Stimulated activated naive B cell treated with anti-CD40 and anti-IgM and Interleukin-4, amounts not matched to agents 10 μg/mL and 1 μg/mL and 100 μg/mL, for 72 hours (primary cell): ENCODE measurements around the gene LAMA5.

Source experiments
- ATAC-seq, 2 donors: fragments of 150-1000 bp; cut with Tn5 transposase; replicated peaks; 2 replicates each; pipeline ENCODE4 v1.10.0; 2021; ENCODE audit warnings: moderate library complexity in 1 of 2
- DNase-seq: peaks from one replicate; pipeline ENCODE4 v3.0.0; 2021
- H3K27ac Mint-ChIP-seq: one replicate; pipeline ENCODE4 v1.8.0; 2022; ENCODE audit warnings: mild to moderate bottlenecking, mixed read lengths
- H3K27me3 Mint-ChIP-seq, 2 donors: one replicate each; pipeline ENCODE4 v1.8.0; 2022; ENCODE audit warnings: mixed read lengths in 2 of 2
- H3K36me3 Mint-ChIP-seq, 2 donors: one replicate each; pipeline ENCODE4 v1.8.0; 2022; ENCODE audit warnings: mixed read lengths in 2 of 2, mild to moderate bottlenecking in 1 of 2
- H3K4me1 Mint-ChIP-seq, 2 donors: one replicate each; pipeline ENCODE4 v1.8.0; 2022; ENCODE audit warnings: mixed read lengths in 2 of 2, mild to moderate bottlenecking in 1 of 2
- H3K4me3 Mint-ChIP-seq, 2 donors: one replicate each; pipeline ENCODE4 v1.8.0; 2022; ENCODE audit warnings: mild to moderate bottlenecking in 2 of 2, mixed read lengths in 2 of 2, moderate library complexity in 1 of 2
- H3K9me3 Mint-ChIP-seq, 2 donors: one replicate each; pipeline ENCODE4 v1.8.0; 2022; ENCODE audit warnings: mixed read lengths in 2 of 2, mild to moderate bottlenecking in 1 of 2

Gene LAMA5

GRCh38 chr20:62335532-62335931 is 31.6 kb downstream of the LAMA5 start:
- Mint-ChIP-seq H3K27ac (peak overlapping the region; percentile 37), H3K9me3 (peaks cover 0 to 2% of the 10 kb centered on the region in 2 donors), H3K4me1 (peaks cover 44 to 55% of the 10 kb centered on the region in 2 donors), H3K4me3 (no peak overlapping the region), H3K36me3 (peaks cover 8 to 9% of the 10 kb centered on the region in 2 donors), H3K27me3 (no peaks in the 10 kb centered on the region)
- ATAC-seq = no peak
- DNase-seq = no peak

- Mint-ChIP-seq H3K27me3 (no peaks in the 10 kb centered on the region), H3K4me3 (no peak overlapping the region), H3K27ac (no peak overlapping the region), H3K36me3 (peaks cover 6 to 8% of the 10 kb centered on the region in 2 donors), H3K4me1 (peaks cover 42 to 48% of the 10 kb centered on the region in 2 donors), H3K9me3 (peaks cover 0 to 2% of the 10 kb centered on the region in 2 donors)
- no peak for ATAC-seq
- no peak for DNase-seq
Observed at GRCh38 chr20:62334881-62335280, 32.2 kb downstream of the LAMA5 start.

DNA sequence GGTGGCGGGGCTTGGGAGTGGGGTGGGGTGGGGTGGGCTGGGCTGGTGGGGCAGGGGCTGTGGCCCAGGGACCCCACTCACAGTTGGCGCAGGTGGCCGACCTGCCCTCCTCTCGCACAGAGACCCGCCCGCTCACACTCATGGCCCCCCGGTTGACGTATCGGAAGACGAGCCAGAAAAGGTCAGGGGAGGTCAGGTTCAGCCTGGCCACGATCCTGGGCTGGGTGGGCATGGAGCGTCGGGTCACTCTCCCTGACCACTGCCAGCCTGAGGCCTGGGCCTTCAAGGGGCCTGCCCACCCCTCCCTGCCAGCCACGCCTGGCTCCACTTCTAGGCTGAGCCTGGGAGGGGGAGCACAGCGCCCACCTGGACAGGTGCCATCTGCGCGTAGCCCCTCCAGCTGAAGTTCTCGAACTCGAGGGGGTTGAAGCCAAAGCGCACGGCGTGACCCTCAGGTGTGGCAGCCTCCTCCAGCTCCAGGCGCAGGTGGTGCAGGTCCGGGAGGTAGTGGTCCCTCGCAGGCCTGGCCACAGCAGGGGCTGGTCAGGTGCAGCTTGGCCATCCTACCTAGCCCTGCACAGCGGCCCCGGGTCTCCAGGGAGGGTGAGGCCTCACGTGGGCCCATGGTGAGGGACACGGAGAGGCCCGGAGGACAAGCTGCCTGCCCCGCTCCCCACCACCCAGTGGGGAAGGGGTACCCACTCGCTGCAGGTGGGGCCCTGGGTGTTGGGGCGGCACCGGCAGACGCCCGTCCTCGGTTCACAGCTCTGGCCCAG is 33.1 kb downstream of the LAMA5 start:
- DNase-seq (no peak), ATAC-seq (no peak)
- Mint-ChIP-seq H3K36me3 (peaks cover 5 to 9% of the 10 kb centered on the region in 2 donors), H3K27me3 (no peaks in the 10 kb centered on the region), H3K9me3 (peaks cover 0 to 2% of the 10 kb centered on the region in 2 donors), H3K4me1 (peaks cover 35 to 40% of the 10 kb centered on the region in 2 donors), H3K27ac (no peak overlapping the region), H3K4me3 (no peak overlapping the region)

GRCh38 chr20:62332989-62333819 is 33.9 kb downstream of the LAMA5 start:
- peaks cover 5 to 9% of the 10 kb centered on the region in 2 donors for H3K36me3 Mint-ChIP-seq
- no peak for DNase-seq
- no peak overlapping the region for H3K4me3 Mint-ChIP-seq
- peaks cover 29 to 32% of the 10 kb centered on the region in 2 donors for H3K4me1 Mint-ChIP-seq
- no peak overlapping the region for H3K27ac Mint-ChIP-seq
- no peak for ATAC-seq
- no peaks in the 10 kb centered on the region for H3K27me3 Mint-ChIP-seq
- peaks cover 0 to 2% of the 10 kb centered on the region in 2 donors for H3K9me3 Mint-ChIP-seq

DNA sequence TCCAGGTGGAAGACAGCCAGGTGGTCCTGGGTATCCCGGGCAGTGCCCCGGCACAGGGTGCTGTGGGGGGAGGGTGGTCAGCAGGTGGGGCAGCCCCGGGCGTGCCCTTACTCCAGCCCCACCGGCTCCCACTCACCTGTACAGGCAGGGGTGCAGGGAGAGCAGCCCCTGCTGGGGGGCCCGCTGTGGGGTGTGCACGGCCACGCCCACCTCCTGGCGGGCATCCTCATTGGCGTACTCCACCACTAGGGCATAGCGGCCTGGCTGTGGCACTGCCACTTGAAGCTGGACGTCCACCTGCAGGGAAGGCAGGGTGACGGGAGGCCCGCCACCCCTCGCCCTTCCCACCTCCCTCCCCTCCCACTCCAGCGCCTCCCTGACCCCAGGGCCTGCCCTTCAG is 34.7 kb downstream of the LAMA5 start:
- H3K36me3 Mint-ChIP-seq = peaks cover 6 to 8% of the 10 kb centered on the region in 2 donors
- DNase-seq (no peak), ATAC-seq (no peak)
- no peaks in the 10 kb centered on the region for H3K27me3 Mint-ChIP-seq
- no peak overlapping the region for H3K27ac Mint-ChIP-seq
- H3K4me3 Mint-ChIP-seq = no peak overlapping the region
- peaks cover 0 to 2% of the 10 kb centered on the region in 2 donors for H3K9me3 Mint-ChIP-seq
- H3K4me1 Mint-ChIP-seq = peaks cover 21 to 24% of the 10 kb centered on the region in 2 donors

- peaks cover 11 to 13% of the 10 kb centered on the region in 2 donors for H3K4me1 Mint-ChIP-seq
- DNase-seq (no peak), ATAC-seq (no peak)
- H3K4me3 Mint-ChIP-seq = no peak overlapping the region
- no peaks in the 10 kb centered on the region for H3K27me3 Mint-ChIP-seq
- H3K27ac Mint-ChIP-seq = no peak overlapping the region
- no peaks in the 10 kb centered on the region for H3K9me3 Mint-ChIP-seq
- peaks cover 7% of the 10 kb centered on the region in 2 donors for H3K36me3 Mint-ChIP-seq
Observed at GRCh38 chr20:62331347-62331746, 35.8 kb downstream of the LAMA5 start.

- H3K27ac Mint-ChIP-seq = no peak overlapping the region
- H3K27me3 Mint-ChIP-seq = no peaks in the 10 kb centered on the region
- peaks cover 5 to 7% of the 10 kb centered on the region in 2 donors for H3K4me1 Mint-ChIP-seq
- no peaks in the 10 kb centered on the region for H3K9me3 Mint-ChIP-seq
- no peak overlapping the region for H3K4me3 Mint-ChIP-seq
- no peak for DNase-seq
- peaks cover 10 to 11% of the 10 kb centered on the region in 2 donors for H3K36me3 Mint-ChIP-seq
- ATAC-seq = no peak
Observed at GRCh38 chr20:62330576-62331317, 36.4 kb downstream of the LAMA5 start.

DNA sequence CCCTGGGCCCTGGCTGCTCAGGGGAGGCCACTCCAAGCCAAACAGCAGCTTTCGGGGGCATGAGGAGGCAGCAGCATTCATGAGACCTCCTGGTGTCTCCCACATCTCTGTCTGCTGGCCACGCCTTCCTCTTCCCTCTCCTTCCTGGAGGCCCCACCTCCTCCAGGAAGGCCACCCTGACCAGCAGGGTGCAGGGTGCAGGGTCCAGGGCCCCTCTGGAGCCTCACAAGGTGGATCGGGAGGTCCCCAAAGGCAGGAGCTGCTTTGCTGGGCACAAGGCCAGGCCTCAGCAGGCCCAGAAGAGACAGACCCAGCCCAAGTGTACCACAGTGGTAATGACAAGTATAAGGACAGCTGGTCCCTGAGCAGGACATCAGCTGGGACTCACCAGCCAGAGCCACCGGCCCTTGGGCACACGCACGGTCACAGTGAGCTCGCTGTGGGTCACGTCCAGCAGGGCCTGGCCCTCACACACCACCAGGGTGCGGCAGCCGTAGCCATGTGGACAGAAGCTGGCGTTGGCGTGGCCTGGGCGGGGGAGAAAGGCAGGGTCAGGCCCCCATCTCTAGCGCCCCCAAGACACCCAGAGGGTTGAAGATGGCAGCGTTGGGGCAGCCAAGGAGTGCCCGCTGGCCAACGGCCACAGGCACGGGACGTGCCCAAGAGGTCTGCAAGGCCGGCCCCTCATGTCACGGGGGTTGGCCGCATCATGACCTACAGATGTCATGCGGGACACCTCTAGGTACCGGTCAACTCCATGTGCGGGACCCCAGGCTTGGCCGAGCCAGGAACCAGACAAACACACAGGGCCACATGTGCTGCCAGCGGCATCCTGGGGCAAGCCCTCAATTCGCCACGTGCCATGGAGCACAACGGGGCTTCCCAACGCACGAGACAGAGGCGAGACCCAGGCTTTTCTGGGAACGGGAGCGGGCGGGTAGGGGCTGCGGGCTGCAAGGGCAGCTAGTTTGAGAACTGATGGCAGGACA is 37.4 kb downstream of the LAMA5 start:
- ATAC-seq (no peak), DNase-seq (no peak)
- no peaks in the 10 kb centered on the region for H3K9me3 Mint-ChIP-seq
- H3K4me1 Mint-ChIP-seq = no peaks in the 10 kb centered on the region
- H3K4me3 Mint-ChIP-seq = no peak overlapping the region
- H3K27me3 Mint-ChIP-seq = no peaks in the 10 kb centered on the region
- peaks cover 14 to 20% of the 10 kb centered on the region in 2 donors for H3K36me3 Mint-ChIP-seq
- H3K27ac Mint-ChIP-seq = no peak overlapping the region

- no peaks in the 10 kb centered on the region for H3K4me1 Mint-ChIP-seq
- no peak for DNase-seq
- H3K27me3 Mint-ChIP-seq = no peaks in the 10 kb centered on the region
- H3K36me3 Mint-ChIP-seq = peaks cover 20 to 26% of the 10 kb centered on the region in 2 donors
- H3K9me3 Mint-ChIP-seq = no peaks in the 10 kb centered on the region
- ATAC-seq = no peak
- H3K27ac Mint-ChIP-seq = no peak overlapping the region
- no peak overlapping the region for H3K4me3 Mint-ChIP-seq
Observed at GRCh38 chr20:62328684-62329388, 38.3 kb downstream of the LAMA5 start.

DNA sequence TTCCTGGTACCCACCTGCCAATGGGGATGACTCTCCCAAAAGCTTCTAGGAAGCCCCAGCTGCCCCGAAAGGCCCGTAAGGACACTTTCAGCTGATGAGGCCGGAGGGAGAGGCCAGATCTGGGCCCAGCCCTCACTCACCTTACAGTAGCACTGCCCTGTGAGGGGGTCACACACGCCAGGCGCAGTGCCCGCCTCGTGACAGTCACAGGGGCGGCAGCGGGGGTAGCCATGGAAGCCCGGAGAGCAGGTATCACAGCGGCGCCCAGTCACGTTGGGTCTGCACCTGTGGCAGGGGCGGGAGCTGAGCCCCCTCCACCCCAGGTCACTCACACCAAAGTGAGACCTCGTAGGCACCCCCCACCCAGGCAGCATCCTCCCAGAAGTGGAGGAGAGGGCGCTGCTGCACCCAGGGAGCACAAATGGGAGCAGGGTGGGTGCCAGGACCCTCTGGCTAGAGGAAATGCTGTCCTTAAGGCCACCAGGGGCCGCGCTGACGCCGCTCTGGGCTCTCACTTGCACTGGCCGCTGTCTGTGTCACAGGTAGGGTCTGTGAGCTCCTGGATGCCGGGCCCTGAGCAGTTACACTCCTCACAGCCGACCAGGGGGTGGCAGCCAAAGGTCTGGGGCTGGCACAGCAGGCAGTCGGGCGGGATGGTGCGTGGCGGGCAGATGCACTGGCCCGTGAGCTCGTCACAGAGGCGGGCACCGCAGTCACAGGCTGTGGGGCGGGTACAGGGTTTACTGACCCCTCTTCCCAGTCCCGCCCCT is 39.2 kb downstream of the LAMA5 start:
- H3K9me3 Mint-ChIP-seq = no peaks in the 10 kb centered on the region
- no peak for ATAC-seq
- peaks cover 20 to 26% of the 10 kb centered on the region in 2 donors for H3K36me3 Mint-ChIP-seq
- H3K27ac Mint-ChIP-seq = peak overlapping the region; percentile 37
- no peak for DNase-seq
- no peaks in the 10 kb centered on the region for H3K4me1 Mint-ChIP-seq
- H3K4me3 Mint-ChIP-seq = no peak overlapping the region
- H3K27me3 Mint-ChIP-seq = no peaks in the 10 kb centered on the region

GRCh38 chr20:62326959-62327725 is 40.0 kb downstream of the LAMA5 start:
- no peak overlapping the region for H3K27ac Mint-ChIP-seq
- ATAC-seq (no peak), DNase-seq (no peak)
- H3K4me1 Mint-ChIP-seq = no peaks in the 10 kb centered on the region
- H3K27me3 Mint-ChIP-seq = no peaks in the 10 kb centered on the region
- no peak overlapping the region for H3K4me3 Mint-ChIP-seq
- H3K36me3 Mint-ChIP-seq = peaks cover 20 to 26% of the 10 kb centered on the region in 2 donors
- no peaks in the 10 kb centered on the region for H3K9me3 Mint-ChIP-seq

DNA sequence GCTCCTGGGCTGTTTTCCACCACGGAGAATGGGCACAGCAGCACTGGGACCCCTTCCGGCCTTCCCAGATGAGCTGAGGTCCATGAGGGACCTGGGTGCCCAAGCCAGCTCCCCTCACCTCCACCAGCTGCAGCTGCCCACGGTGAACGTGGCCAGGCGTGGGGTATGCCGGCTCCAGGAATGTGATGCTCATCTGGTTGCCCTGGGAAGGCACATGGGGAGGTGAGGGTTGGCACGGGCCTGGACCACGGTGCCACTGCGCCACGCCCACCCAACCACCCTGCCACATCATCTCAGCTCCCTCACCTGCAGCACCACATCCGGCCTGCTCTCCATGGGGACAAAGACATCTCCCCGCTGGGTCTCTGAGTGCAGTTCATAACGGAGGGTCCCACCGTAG is 40.6 kb downstream of the LAMA5 start:
- no peaks in the 10 kb centered on the region for H3K9me3 Mint-ChIP-seq
- H3K36me3 Mint-ChIP-seq = peaks cover 20 to 26% of the 10 kb centered on the region in 2 donors
- no peaks in the 10 kb centered on the region for H3K27me3 Mint-ChIP-seq
- H3K27ac Mint-ChIP-seq = no peak overlapping the region
- H3K4me1 Mint-ChIP-seq = no peaks in the 10 kb centered on the region
- ATAC-seq (no peak), DNase-seq (no peak)
- H3K4me3 Mint-ChIP-seq = no peak overlapping the region
